Uterus (tissue), 4 donors: ENCODE results near the gene CCNF. TPM values are rescaled to one million over a fixed set of nuclear protein-coding genes. Genes with fewer than 3 reads are reported as not detected.
A peak's percentile ranks its signal among the peaks of the same experiment; 100 is the strongest.

ENCODE experiments used
- DNase-seq, 2 donors: peaks; one replicate each; pipeline ENCODE4 v3.0.0-alpha.2; 2019 to 2020
- H3K27ac ChIP-seq, 2 donors: fragments of 200-600 bp; sonication (generic); 1 replicate in 1 of 2; 2 replicates in 1 of 2; pipeline ENCODE4 v1.5.1; 2016 to 2018
- H3K27me3 ChIP-seq, 2 donors: fragments of 200-600 bp; sonication (generic); one replicate each; pipeline ENCODE4 v1.5.1; 2018 to 2019; ENCODE audit warnings: control low read depth in 1 of 2
- H3K36me3 ChIP-seq, 2 donors: fragments of 200-600 bp; sonication (generic); one replicate each; pipeline ENCODE4 v1.5.1; 2019; ENCODE audit warnings: control low read depth in 1 of 2
- H3K4me1 ChIP-seq, 2 donors: fragments of 200-600 bp; sonication (generic); one replicate each; pipeline ENCODE4 v1.5.1; 2018 to 2019; ENCODE audit warnings: control low read depth in 1 of 2
- H3K4me3 ChIP-seq, 2 donors: fragments of 200-600 bp; sonication (generic); 1 replicate in 1 of 2; 2 replicates in 1 of 2; pipeline ENCODE4 v1.5.1; 2018 to 2019; ENCODE audit warnings: mild to moderate bottlenecking in 1 of 2
- H3K9me3 ChIP-seq, 2 donors: fragments of 200-600 bp; sonication (generic); one replicate each; pipeline ENCODE4 v1.5.1; 2019; ENCODE audit warnings: control low read depth in 1 of 2
- CTCF ChIP-seq, 4 experiments: fragments of 200-600 bp in 2 of 4; fragments of 450-650 bp in 2 of 4; sonication (generic) in 2 of 4; IDR thresholded peaks; one replicate each; pipeline ENCODE4 v1.5.1; 2016 to 2019; ENCODE audit warnings: antibody characterized with exemption in 4 of 4, mild to moderate bottlenecking in 2 of 4, moderate library complexity in 1 of 4
- POLR2A ChIP-seq, 2 donors: fragments of 450-650 bp; IDR thresholded peaks; one replicate each; pipeline ENCODE4 v1.6.1; 2016; ENCODE audit warnings: antibody characterized with exemption in 2 of 2, mild to moderate bottlenecking in 1 of 2, moderate library complexity in 1 of 2
- intact Hi-C: fragments of 100-400 bp; cut with DNase I; formaldehyde crosslinking; loops from one replicate; pipeline ENCODE4 v1.15.1; 2023; ENCODE audit warnings: low total_unique reads
- total RNA-seq, 4 donors: library from RNA; depleted of rRNA in 3 of 4; stranded (reverse); fragments of >200 nt in 3 of 4; gene quantifications; one replicate each; pipeline versions ENCODE4 v1.1.0 to v1.2.4, GENCODE V29; 2014 to 2023
- donor health status: DM: yes; HTN: yes; CAD: no.

CCNF gene
- total RNA-seq, 4 donors from 2014 or later = under 0.01 to 11.8 (median 1.9) TPM; not detected in 1

GRCh38 chr16:2468233-2468724 lies 39.0 kb downstream of the CCNF start:
- Histone ChIP-seq H3K27me3 (peaks cover 4 to 37% of the 10 kb centered on the region in 2 donors), H3K4me3 (peak overlapping the region; percentile 16 to 42), H3K36me3 (no peaks in the 10 kb centered on the region), H3K27ac (peak overlapping the region; percentile 38 to 44), H3K4me1 (peaks cover 0 to 14% of the 10 kb centered on the region in 2 donors), H3K9me3 (no peaks in the 10 kb centered on the region)
- no peak for DNase-seq
- TF ChIP-seq POLR2A (IDR thresholded peaks at IDR 0.05) (no peak), CTCF (IDR thresholded peaks at IDR 0.05) (no peak)
- intact Hi-C loops = no loop called here

- peaks cover 0 to 20% of the 10 kb centered on the region in 2 donors for H3K4me1 ChIP-seq
- intact Hi-C loops = no loop called here
- peak overlapping the region in 1 of 2 donors; percentile 44 for H3K27ac ChIP-seq
- TF ChIP-seq CTCF (IDR thresholded peaks at IDR 0.05) = no peak
- DNase-seq = no peak
- H3K9me3 ChIP-seq = no peaks in the 10 kb centered on the region
- peaks cover 4 to 39% of the 10 kb centered on the region in 2 donors for H3K27me3 ChIP-seq
- no peaks in the 10 kb centered on the region for H3K36me3 ChIP-seq
- peak overlapping the region in 1 of 2 donors; percentile 42 for H3K4me3 ChIP-seq
Measured at GRCh38 chr16:2468725-2469398, 39.6 kb downstream of the CCNF start.

GRCh38 chr16:2469399-2470233 lies 40.4 kb downstream of the CCNF start:
- TF ChIP-seq POLR2A (IDR thresholded peaks at IDR 0.05) = no peak
- no peak for TF ChIP-seq CTCF (IDR thresholded peaks at IDR 0.05)
- H3K27ac ChIP-seq = no peak overlapping the region
- H3K4me3 ChIP-seq = no peak overlapping the region
- intact Hi-C loops = no loop called here
- peaks cover 4 to 43% of the 10 kb centered on the region in 2 donors for H3K27me3 ChIP-seq
- H3K9me3 ChIP-seq = no peaks in the 10 kb centered on the region
- no peaks in the 10 kb centered on the region for H3K36me3 ChIP-seq
- DNase-seq = no peak
- peaks cover 0 to 26% of the 10 kb centered on the region in 2 donors for H3K4me1 ChIP-seq

GRCh38 chr16:2470234-2470601 lies 41.0 kb downstream of the CCNF start:
- no peak overlapping the region for H3K27ac ChIP-seq
- no peaks in the 10 kb centered on the region for H3K9me3 ChIP-seq
- peaks cover 0 to 26% of the 10 kb centered on the region in 2 donors for H3K4me1 ChIP-seq
- TF ChIP-seq POLR2A (IDR thresholded peaks at IDR 0.05) = no peak
- no peak for TF ChIP-seq CTCF (IDR thresholded peaks at IDR 0.05)
- DNase-seq = no peak
- peaks cover 4 to 44% of the 10 kb centered on the region in 2 donors for H3K27me3 ChIP-seq
- intact Hi-C loops = no loop called here
- H3K36me3 ChIP-seq = no peaks in the 10 kb centered on the region
- no peak overlapping the region for H3K4me3 ChIP-seq

- Histone ChIP-seq H3K27me3 (peaks cover 4 to 44% of the 10 kb centered on the region in 2 donors), H3K27ac (no peak overlapping the region), H3K4me1 (peaks cover 0 to 29% of the 10 kb centered on the region in 2 donors), H3K9me3 (no peaks in the 10 kb centered on the region), H3K36me3 (no peaks in the 10 kb centered on the region), H3K4me3 (no peak overlapping the region)
- TF ChIP-seq POLR2A (IDR thresholded peaks at IDR 0.05) = no peak
- no peak for TF ChIP-seq CTCF (IDR thresholded peaks at IDR 0.05)
- intact Hi-C loops = no loop called here
- no peak for DNase-seq
Measured at GRCh38 chr16:2470603-2471015, 41.4 kb downstream of the CCNF start.
